Uterus (tissue), 2 donors: ENCODE results near the gene EBI3.

ENCODE experiments used
- POLR2A ChIP-seq, 2 donors: fragments of 450-650 bp; IDR thresholded peaks; one replicate each; pipeline ENCODE4 v1.6.1; 2016; ENCODE audit warnings: antibody characterized with exemption in 2 of 2, mild to moderate bottlenecking in 1 of 2, moderate library complexity in 1 of 2
- TF ChIP-seq, protein P1 (sequence below), 4 experiments: fragments of 200-600 bp in 2 of 4; fragments of 450-650 bp in 2 of 4; sonication (generic) in 2 of 4; IDR thresholded peaks; one replicate each; pipeline ENCODE4 v1.5.1; 2016 to 2019; ENCODE audit warnings: antibody characterized with exemption in 4 of 4, mild to moderate bottlenecking in 2 of 4, moderate library complexity in 1 of 4

DNA sequence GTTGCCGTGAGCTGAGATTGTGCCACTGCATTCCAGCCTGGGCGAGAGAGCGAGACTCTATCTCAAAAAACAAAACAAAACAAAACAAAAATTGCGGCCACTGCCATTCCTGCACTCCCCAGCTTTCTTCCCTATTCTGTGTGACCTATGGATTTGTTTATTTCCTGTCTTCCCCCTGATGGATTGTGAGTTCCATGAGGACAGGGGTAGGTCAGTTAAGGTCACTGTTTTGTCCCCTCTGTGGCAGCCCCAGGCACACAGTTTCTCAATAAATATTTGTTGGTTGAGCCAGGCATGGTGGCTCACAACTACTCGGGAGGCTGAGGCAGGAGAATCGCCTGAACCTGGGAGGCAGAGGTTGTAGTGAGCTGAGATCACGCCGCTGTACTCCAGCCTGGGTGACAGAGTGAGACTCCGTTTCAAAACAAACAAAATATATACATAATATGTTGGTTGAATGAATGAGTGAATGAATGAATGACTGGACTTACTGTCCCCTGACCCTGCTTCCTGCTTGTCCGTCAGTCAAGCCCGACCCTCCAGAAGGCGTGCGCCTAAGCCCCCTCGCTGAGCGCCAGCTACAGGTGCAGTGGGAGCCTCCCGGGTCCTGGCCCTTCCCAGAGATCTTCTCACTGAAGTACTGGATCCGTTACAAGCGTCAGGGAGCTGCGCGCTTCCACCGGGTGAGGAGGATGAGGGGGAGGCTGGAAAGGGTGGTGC lies 5.0 kb downstream of the EBI3 start:
- TF ChIP-seq, protein P1, sequence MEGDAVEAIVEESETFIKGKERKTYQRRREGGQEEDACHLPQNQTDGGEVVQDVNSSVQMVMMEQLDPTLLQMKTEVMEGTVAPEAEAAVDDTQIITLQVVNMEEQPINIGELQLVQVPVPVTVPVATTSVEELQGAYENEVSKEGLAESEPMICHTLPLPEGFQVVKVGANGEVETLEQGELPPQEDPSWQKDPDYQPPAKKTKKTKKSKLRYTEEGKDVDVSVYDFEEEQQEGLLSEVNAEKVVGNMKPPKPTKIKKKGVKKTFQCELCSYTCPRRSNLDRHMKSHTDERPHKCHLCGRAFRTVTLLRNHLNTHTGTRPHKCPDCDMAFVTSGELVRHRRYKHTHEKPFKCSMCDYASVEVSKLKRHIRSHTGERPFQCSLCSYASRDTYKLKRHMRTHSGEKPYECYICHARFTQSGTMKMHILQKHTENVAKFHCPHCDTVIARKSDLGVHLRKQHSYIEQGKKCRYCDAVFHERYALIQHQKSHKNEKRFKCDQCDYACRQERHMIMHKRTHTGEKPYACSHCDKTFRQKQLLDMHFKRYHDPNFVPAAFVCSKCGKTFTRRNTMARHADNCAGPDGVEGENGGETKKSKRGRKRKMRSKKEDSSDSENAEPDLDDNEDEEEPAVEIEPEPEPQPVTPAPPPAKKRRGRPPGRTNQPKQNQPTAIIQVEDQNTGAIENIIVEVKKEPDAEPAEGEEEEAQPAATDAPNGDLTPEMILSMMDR (IDR thresholded peaks at IDR 0.05): no peak
- TF ChIP-seq POLR2A (IDR thresholded peaks at IDR 0.05): no peak
